Neuron (in vitro differentiated cells): ENCODE results near the gene PLEKHM1.

ENCODE experiments used
- H2AFZ ChIP-seq: one replicate; pipeline ENCODE4 v1.6.1; 2013; ENCODE audit warnings: low read depth, mild to moderate bottlenecking, inconsistent platforms, low read length, moderate library complexity
- H3K27me3 ChIP-seq: one replicate; pipeline ENCODE4 v1.6.1; 2013; ENCODE audit warnings: low read length; ENCODE audit not compliant: insufficient read depth
- H3K36me3 ChIP-seq: one replicate; pipeline ENCODE4 v1.6.1; 2013; ENCODE audit warnings: low read length; ENCODE audit not compliant: insufficient read depth
- H3K4me1 ChIP-seq: one replicate; pipeline ENCODE4 v1.6.1; 2013; ENCODE audit warnings: low read length; ENCODE audit not compliant: insufficient read depth
- H3K4me3 ChIP-seq: 2 replicates; pipeline ENCODE4 v1.5.1; 2013; ENCODE audit warnings: mild to moderate bottlenecking, low read length, moderate library complexity
- H3K9me3 ChIP-seq: one replicate; pipeline ENCODE4 v1.6.1; 2013; ENCODE audit warnings: low read length

The PLEKHM1 gene

DNA sequence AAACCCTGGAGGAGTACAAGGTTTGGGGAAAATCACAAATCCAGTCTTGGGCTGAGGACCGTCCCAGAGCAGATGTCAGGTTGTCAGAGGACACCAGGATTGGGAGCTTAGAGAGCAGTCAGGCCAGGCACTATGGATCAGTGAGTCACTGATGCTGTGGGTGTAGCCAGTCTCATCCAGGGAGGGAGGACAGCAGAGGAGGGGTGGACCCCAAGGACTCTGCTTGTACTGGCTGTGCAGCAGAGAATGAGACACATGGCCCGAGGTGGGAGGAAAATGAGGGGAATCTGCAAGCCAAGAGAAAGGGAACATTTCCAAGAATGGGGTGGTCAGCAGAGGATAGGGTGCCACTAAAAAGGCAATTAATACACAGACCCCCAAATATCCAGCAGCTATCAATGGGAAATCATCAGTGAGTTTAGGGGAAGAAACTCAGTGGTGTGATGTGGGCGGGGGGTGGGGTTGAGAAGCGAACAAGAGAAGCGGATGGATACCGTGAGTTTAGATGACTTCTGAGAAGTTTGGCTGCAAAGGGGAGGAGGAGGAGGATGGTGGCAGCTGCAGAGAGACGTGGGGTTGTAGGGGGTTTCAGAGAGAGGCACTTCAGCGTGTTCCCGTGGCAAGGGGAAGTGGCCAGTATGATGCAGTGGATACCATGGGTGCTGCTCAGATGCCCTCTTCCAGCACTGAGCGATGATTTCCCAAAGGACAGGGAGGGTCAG is 101.8 kb downstream of the PLEKHM1 start:
- Histone ChIP-seq H3K36me3 (no peaks in the 10 kb centered on the region), H3K4me1 (no peaks in the 10 kb centered on the region), H3K27me3 (peaks cover 9% of the 10 kb centered on the region), H3K4me3 (no peak overlapping the region), H2AFZ (no peak overlapping the region), H3K9me3 (no peaks in the 10 kb centered on the region)

DNA sequence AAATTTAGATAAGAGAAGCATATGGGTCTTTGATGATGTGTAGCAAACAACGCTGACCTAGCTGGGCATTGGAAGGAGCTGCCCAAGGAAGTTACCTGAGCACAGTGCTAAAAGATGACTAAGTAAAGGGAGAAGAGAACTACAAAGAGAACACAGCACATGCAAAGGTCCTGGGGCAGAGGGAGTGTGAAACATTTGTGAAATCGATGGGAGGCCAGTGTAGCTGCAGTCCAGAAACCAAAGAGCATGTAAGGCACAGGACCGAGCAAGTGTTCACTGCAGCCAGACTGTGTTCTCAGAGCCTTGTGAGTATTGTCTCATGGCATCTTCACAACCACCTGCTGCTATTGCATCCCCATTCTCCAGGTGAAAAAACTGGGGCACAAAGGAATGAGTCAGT is 102.8 kb downstream of the PLEKHM1 start:
- no peak overlapping the region for H3K4me3 ChIP-seq
- H3K9me3 ChIP-seq, result no peaks in the 10 kb centered on the region
- H3K36me3 ChIP-seq, result no peaks in the 10 kb centered on the region
- no peak overlapping the region for H2AFZ ChIP-seq
- H3K4me1 ChIP-seq, result no peaks in the 10 kb centered on the region
- peaks cover 9% of the 10 kb centered on the region for H3K27me3 ChIP-seq

DNA sequence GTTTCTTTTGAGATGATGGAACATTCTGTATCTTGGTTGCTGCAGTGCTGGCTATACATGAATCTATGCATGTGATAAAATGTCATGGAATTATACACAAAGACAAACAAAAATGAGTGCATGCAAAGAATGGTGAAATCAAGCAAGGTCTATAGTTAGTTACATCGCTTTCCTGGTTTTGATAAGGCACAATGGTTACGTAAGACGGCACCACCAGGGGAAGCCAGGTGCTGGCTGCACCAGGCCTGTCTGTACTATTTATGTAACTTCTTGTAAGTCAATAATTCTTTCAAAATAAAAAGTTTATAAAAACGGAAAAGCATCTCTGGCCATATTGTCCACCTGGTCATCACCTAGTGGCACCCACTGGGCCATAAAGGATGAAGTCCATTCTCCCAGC is 104.3 kb downstream of the PLEKHM1 start:
- Histone ChIP-seq H2AFZ (no peak overlapping the region), H3K36me3 (no peaks in the 10 kb centered on the region), H3K4me3 (no peak overlapping the region), H3K9me3 (no peaks in the 10 kb centered on the region), H3K27me3 (peaks cover 9% of the 10 kb centered on the region), H3K4me1 (no peaks in the 10 kb centered on the region)
